Naive thymus-derived CD4-positive, alpha-beta T cell (primary cell): ENCODE results near the gene TMEM237. TPM values are rescaled to one million over a fixed set of nuclear protein-coding genes. Genes with fewer than 3 reads are reported as not detected.
A peak's percentile ranks its signal among the peaks of the same experiment; 100 is the strongest.

Source experiments
- ATAC-seq: fragments of 150-1000 bp; cut with Tn5 transposase; 2 replicates; pipeline ENCODE4 v1.10.0; 2021; ENCODE audit warnings: mild to moderate bottlenecking, moderate library complexity
- CTCF ChIA-PET: fragments of 350-600 bp; sonication (Branson Sonifier 250); formaldehyde crosslinking; loops from one replicate; lab custom pipeline; 2021; ENCODE audit warnings: antibody characterized with exemption; lab: Charles Lee
- POLR2A ChIA-PET: fragments of 350-600 bp; sonication (Branson Sonifier 250); formaldehyde crosslinking; loops from one replicate; lab custom pipeline; 2021; ENCODE audit warnings: antibody characterized with exemption, inconsistent platforms; lab: Charles Lee
- DNase-seq, 9 donors: peaks; one replicate each; pipeline versions ENCODE4 v3.0.0 to v3.0.0-alpha.2; 2020 to 2022; ENCODE audit warnings: mixed read lengths in 1 of 9
- H3K27ac ChIP-seq: one replicate; pipeline ENCODE4 v1.7.0; 2013; ENCODE audit warnings: mild to moderate bottlenecking, low read depth, low read length, moderate library complexity
- H3K27me3 ChIP-seq, 2 donors: one replicate each; pipeline ENCODE4 v1.7.0; 2013; ENCODE audit warnings: low read length in 2 of 2, mild to moderate bottlenecking in 2 of 2, moderate library complexity in 2 of 2; ENCODE audit not compliant: control insufficient read depth in 2 of 2, insufficient read depth in 2 of 2
- H3K36me3 ChIP-seq, 3 experiments: 1 replicate in 2 of 3; 2 replicates in 1 of 3; pipeline ENCODE4 v1.7.0; 2013; ENCODE audit warnings: low read length in 3 of 3, mild to moderate bottlenecking in 3 of 3, moderate library complexity in 1 of 3; ENCODE audit not compliant: insufficient read depth in 3 of 3, control insufficient read depth in 2 of 3
- H3K4me1 ChIP-seq, 2 donors: one replicate each; pipeline ENCODE4 v1.7.0; 2013; ENCODE audit warnings: low read length in 2 of 2, mild to moderate bottlenecking in 2 of 2, moderate library complexity in 1 of 2; ENCODE audit not compliant: control insufficient read depth in 2 of 2, insufficient read depth in 2 of 2
- H3K4me3 ChIP-seq: 2 replicates; pipeline ENCODE4 v1.7.0; 2013; ENCODE audit warnings: mild to moderate bottlenecking, low read length
- H3K9me3 ChIP-seq, 3 experiments: 1 replicate in 2 of 3; 2 replicates in 1 of 3; pipeline ENCODE4 v1.7.0; 2013; ENCODE audit warnings: low read length in 3 of 3; ENCODE audit not compliant: control insufficient read depth in 2 of 3
- H3K27ac Mint-ChIP-seq, 9 donors: one replicate each; pipeline ENCODE4 v1.8.0; 2020 to 2022; ENCODE audit warnings: mixed read lengths in 9 of 9, mild to moderate bottlenecking in 8 of 9, moderate library complexity in 5 of 9, inconsistent platforms in 2 of 9
- H3K27me3 Mint-ChIP-seq, 5 donors: one replicate each; pipeline ENCODE4 v1.8.0; 2021 to 2022; ENCODE audit warnings: mixed read lengths in 5 of 5, mild to moderate bottlenecking in 1 of 5
- H3K36me3 Mint-ChIP-seq, 5 donors: one replicate each; pipeline ENCODE4 v1.8.0; 2020 to 2022; ENCODE audit warnings: mixed read lengths in 5 of 5, mild to moderate bottlenecking in 3 of 5, inconsistent platforms in 1 of 5
- H3K4me1 Mint-ChIP-seq, 7 donors: one replicate each; pipeline ENCODE4 v1.8.0; 2020 to 2022; ENCODE audit warnings: mixed read lengths in 7 of 7, mild to moderate bottlenecking in 3 of 7, inconsistent platforms in 1 of 7
- H3K4me3 Mint-ChIP-seq, 10 donors: one replicate each; pipeline ENCODE4 v1.8.0; 2020 to 2022; ENCODE audit warnings: mild to moderate bottlenecking in 10 of 10, mixed read lengths in 10 of 10, moderate library complexity in 6 of 10, inconsistent platforms in 2 of 10
- H3K9me3 Mint-ChIP-seq, 11 donors: one replicate each; pipeline ENCODE4 v1.8.0; 2020 to 2022; ENCODE audit warnings: mixed read lengths in 11 of 11, mild to moderate bottlenecking in 4 of 11, inconsistent platforms in 1 of 11, moderate library complexity in 1 of 11
- intact Hi-C, 2 donors: fragments of 100-400 bp; cut with micrococcal nuclease; formaldehyde crosslinking; loops; one replicate each; pipeline ENCODE4 v1.15.1; 2023
- polyA plus RNA-seq, 2 donors: library from polyadenylated mRNA; unstranded; fragments of 300-500 nt; fragmentation: Illumina TruSeq; gene quantifications; one replicate each; pipeline ENCODE4 v1.2.3, GENCODE V29; 2021
- total RNA-seq, 6 experiments: library from RNA in 5 of 6; stranded (reverse) in 5 of 6; gene quantifications; 1 replicate in 5 of 6; 2 replicates in 1 of 6; pipeline ENCODE4 v1.2.3 and lab custom pipeline; 2021 to 2026

The TMEM237 gene
- total and polyA plus RNA-seq, 7 experiments from 2014 or later: 2.7 to 13.4 (median 4.0) TPM

DNA sequence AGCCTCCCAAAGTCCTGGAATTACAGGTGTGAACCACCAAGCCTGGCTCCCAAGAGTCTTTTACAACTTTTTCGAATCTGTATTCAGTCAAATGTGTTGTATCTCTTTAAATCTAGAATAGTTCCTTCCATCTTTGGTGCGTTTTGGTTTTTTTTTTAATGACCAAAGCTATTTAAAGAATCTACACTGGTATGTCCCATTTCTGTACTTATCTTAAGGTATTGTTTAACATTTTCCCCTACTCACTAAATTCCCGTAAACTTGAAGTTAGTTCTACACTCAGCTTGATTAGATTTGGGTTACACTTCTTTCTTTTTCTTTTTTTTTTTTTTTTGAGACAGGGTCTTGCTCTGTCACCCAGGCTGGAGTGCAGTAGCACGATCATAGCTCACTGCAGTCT is 63.8 kb downstream of the TMEM237 start:
- Mint-ChIP-seq H3K4me3 (no peak overlapping the region), H3K27me3 (peaks cover 0 to 31% (median 9%) of the 10 kb centered on the region in 5 donors), H3K9me3 (no peaks in the 10 kb centered on the region), H3K4me1 (peaks cover 0 to 5% (median 0%) of the 10 kb centered on the region in 7 donors), H3K36me3 (no peaks in the 10 kb centered on the region), H3K27ac (no peak overlapping the region)
- CTCF ChIA-PET: no interaction called here
- no peak overlapping the region for H3K4me3 ChIP-seq
- no peak overlapping the region for H3K27ac ChIP-seq
- no peaks in the 10 kb centered on the region for H3K27me3 ChIP-seq
- DNase-seq (no peak), ATAC-seq (no peak)
- no peaks in the 10 kb centered on the region for H3K9me3 ChIP-seq
- intact Hi-C loops: no loop called here
- H3K4me1 ChIP-seq: no peaks in the 10 kb centered on the region
- H3K36me3 ChIP-seq: no peaks in the 10 kb centered on the region
- POLR2A ChIA-PET: no interaction called here

DNA sequence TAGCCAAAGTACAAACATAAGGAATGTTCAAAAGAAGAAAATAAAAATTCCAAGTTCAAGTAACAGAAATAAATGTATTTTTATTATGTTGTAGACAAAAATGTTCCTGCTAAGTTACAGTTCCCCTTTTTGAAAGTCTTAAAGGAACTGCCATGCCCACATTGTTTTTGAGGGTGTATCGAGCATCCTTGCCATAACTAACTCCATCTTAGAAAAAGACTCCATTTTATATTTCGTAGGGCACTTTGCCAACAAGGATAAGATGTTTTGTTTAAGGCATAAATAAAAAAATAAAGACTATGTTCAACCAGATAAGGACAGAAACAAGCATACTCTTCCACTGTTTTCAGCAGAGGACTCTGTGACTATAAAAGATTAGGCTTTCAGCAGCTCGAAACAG is 67.3 kb downstream of the TMEM237 start:
- H3K27me3 Mint-ChIP-seq: peaks cover 0 to 16% (median 0%) of the 10 kb centered on the region in 5 donors
- Histone ChIP-seq H3K36me3 (no peaks in the 10 kb centered on the region), H3K27me3 (no peaks in the 10 kb centered on the region), H3K9me3 (no peaks in the 10 kb centered on the region), H3K27ac (no peak overlapping the region), H3K4me1 (no peaks in the 10 kb centered on the region), H3K4me3 (no peak overlapping the region)
- ChIA-PET POLR2A (no interaction called here), CTCF (no interaction called here)
- no peaks in the 10 kb centered on the region for H3K9me3 Mint-ChIP-seq
- intact Hi-C loops: no loop called here
- H3K4me1 Mint-ChIP-seq: peaks cover 0 to 8% (median 0%) of the 10 kb centered on the region in 7 donors
- ATAC-seq (no peak), DNase-seq (no peak)
- H3K27ac Mint-ChIP-seq: no peak overlapping the region
- no peak overlapping the region for H3K4me3 Mint-ChIP-seq
- H3K36me3 Mint-ChIP-seq: no peaks in the 10 kb centered on the region

DNA sequence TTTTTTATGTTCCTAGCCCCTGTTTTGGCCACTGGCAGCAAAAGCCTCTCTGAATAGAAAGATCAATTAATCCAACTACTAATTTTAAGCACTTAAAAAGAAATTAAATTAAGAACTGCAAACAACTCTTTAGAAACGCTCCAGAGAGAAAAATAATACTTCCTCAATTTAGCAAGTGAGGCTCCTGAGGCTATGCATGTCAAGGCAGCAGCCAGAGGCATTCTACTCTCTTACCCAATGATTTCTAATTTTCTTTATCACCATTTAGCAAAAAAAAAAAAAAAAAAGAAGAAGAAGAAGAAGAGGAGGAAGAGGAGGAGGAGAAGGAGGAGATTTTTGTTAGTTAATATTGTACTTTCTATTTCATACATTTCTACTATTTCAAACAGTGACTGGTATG is 68.5 kb downstream of the TMEM237 start:
- Mint-ChIP-seq H3K4me1 (peaks cover 0 to 8% (median 0%) of the 10 kb centered on the region in 7 donors), H3K9me3 (no peaks in the 10 kb centered on the region), H3K36me3 (no peaks in the 10 kb centered on the region), H3K4me3 (no peak overlapping the region), H3K27ac (no peak overlapping the region), H3K27me3 (peaks cover 0 to 9% (median 0%) of the 10 kb centered on the region in 5 donors)
- Histone ChIP-seq H3K4me1 (no peaks in the 10 kb centered on the region), H3K27me3 (no peaks in the 10 kb centered on the region), H3K9me3 (no peaks in the 10 kb centered on the region), H3K4me3 (no peak overlapping the region), H3K36me3 (no peaks in the 10 kb centered on the region), H3K27ac (no peak overlapping the region)
- POLR2A ChIA-PET: no interaction called here
- ATAC-seq (no peak), DNase-seq (no peak)
- intact Hi-C loops: no loop called here
- CTCF ChIA-PET: no interaction called here

DNA sequence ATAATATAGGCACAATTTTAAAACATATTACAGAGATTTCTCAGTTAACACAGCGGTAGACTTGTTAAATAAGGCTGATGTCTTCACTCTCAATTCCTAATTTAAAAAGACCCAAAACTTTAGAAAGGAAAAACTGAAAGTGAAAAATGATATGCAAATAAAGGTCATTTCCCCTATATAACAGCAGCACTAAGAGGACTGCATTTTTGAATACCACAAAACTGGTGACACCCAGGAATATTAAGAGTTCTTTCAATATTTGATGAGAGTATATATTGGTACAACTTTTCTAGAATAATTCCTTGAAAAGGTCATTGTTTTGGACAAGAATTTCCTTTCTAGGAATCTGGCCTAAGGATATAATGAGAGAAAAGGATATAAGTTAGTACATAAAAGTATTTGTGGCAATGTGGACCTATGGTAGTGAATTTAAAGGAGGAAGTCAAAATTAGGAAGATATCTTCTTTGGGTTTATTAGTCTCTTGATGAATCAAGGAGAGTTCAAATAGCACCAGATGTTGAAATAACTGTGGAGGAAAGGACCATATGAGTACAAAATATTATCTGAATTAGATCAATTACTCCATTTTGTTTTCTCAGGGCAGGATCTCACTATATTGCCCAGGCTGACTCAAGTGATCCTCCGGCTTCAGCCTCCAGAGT is 70.3 kb downstream of the TMEM237 start:
- no peaks in the 10 kb centered on the region for H3K27me3 ChIP-seq
- no peaks in the 10 kb centered on the region for H3K36me3 ChIP-seq
- H3K27ac Mint-ChIP-seq: no peak overlapping the region
- intact Hi-C loops: no loop called here
- peaks cover 0 to 4% (median 0%) of the 10 kb centered on the region in 5 donors for H3K27me3 Mint-ChIP-seq
- ChIA-PET CTCF (no interaction called here), POLR2A (interaction anchor here (0.6 kb wide), 1 partner anchor 159 kb away, joined by 3 read pairs; no protein-coding TSS in a partner anchor)
- H3K4me1 ChIP-seq: no peaks in the 10 kb centered on the region
- H3K27ac ChIP-seq: no peak overlapping the region
- H3K4me1 Mint-ChIP-seq: peaks cover 0 to 8% (median 0%) of the 10 kb centered on the region in 7 donors
- H3K9me3 ChIP-seq: no peaks in the 10 kb centered on the region
- DNase-seq: no peak
- no peak overlapping the region for H3K4me3 Mint-ChIP-seq
- no peaks in the 10 kb centered on the region for H3K36me3 Mint-ChIP-seq
- ATAC-seq: peak; percentile 38
- no peak overlapping the region for H3K4me3 ChIP-seq
- no peaks in the 10 kb centered on the region for H3K9me3 Mint-ChIP-seq

Other genes with a start within 250 kb of the TMEM237 start
- gene TRAK2, start 192.0 kb downstream of the TMEM237 start, total RNA-seq: 10 to 100 TPM; 27.8 to 47.6 (median 35.2) TPM
- 10 to 100 TPM; 27.2 to 30.7 TPM for gene TRAK2, start 192.0 kb downstream of the TMEM237 start, polyA plus RNA-seq
- gene STRADB, start 191.8 kb downstream of the TMEM237 start, total RNA-seq: 10 to 100 TPM; 11.9 to 18.4 (median 16.1) TPM
- gene STRADB, start 191.8 kb downstream of the TMEM237 start, polyA plus RNA-seq: 10 to 100 TPM; 31.5 to 41.4 TPM
- under 1 TPM in 2 of 5 experiments, not detected in 3; 0.12 to 0.47 TPM for gene MPP4, start 55.1 kb upstream of the TMEM237 start, total RNA-seq
- not detected for gene MPP4, start 55.1 kb upstream of the TMEM237 start, polyA plus RNA-seq
- gene ALS2, start 137.4 kb upstream of the TMEM237 start, total RNA-seq: 10 to 100 TPM in 4 of 5 experiments, 1 to 10 TPM in 1; 8.9 to 13.5 (median 10.7) TPM
- gene ALS2, start 137.4 kb upstream of the TMEM237 start, polyA plus RNA-seq: 1 to 10 TPM; 3.6 to 4.1 TPM
- not detected for gene CDK15, start 163.0 kb upstream of the TMEM237 start, total RNA-seq
- not detected for gene CDK15, start 163.0 kb upstream of the TMEM237 start, polyA plus RNA-seq